Coronary artery (tissue), 2 donors: ENCODE data around the gene OGDHL.

Experiments used
- DNase-seq: peaks from one replicate; pipeline ENCODE4 v3.0.0-alpha.2; 2017; ENCODE audit warnings: low spot score
- H3K27ac ChIP-seq, 2 donors: fragments of 200-600 bp; sonication (generic); one replicate each; pipeline ENCODE4 v1.5.1; 2016 to 2019
- H3K4me3 ChIP-seq: fragments of 200-600 bp; sonication (generic); 2 replicates; pipeline ENCODE4 v1.5.1; 2016; ENCODE audit warnings: mild to moderate bottlenecking, moderate library complexity
- CTCF ChIP-seq: fragments of 200-600 bp; sonication (generic); IDR thresholded peaks from one replicate; pipeline ENCODE4 v1.5.1; 2019; ENCODE audit warnings: antibody characterized with exemption

The OGDHL gene

GRCh38 chr10:49767752-49768151 lies 5.6 kb upstream of the OGDHL start:
- DNase-seq = no peak
- no peak overlapping the region for H3K27ac ChIP-seq
- H3K4me3 ChIP-seq = no peak overlapping the region
- no peak for TF ChIP-seq CTCF

- Histone ChIP-seq H3K4me3 (no peak overlapping the region), H3K27ac (no peak overlapping the region)
- DNase-seq = no peak
- TF ChIP-seq CTCF = no peak
Measured at GRCh38 chr10:49766484-49766883, 4.4 kb upstream of the OGDHL start.

- DNase-seq = no peak
- Histone ChIP-seq H3K27ac (no peak overlapping the region), H3K4me3 (peak overlapping the region; percentile 72)
- TF ChIP-seq CTCF = no peak
Measured at GRCh38 chr10:49762566-49762877, 399 bp upstream of the OGDHL start.

GRCh38 chr10:49761201-49761788 lies 828 bp downstream of the OGDHL start:
- H3K27ac ChIP-seq = no peak overlapping the region
- DNase-seq = no peak

GRCh38 chr10:49760789-49761188 lies 1.3 kb downstream of the OGDHL start:
- no peak overlapping the region for H3K4me3 ChIP-seq
- H3K27ac ChIP-seq = no peak overlapping the region
- TF ChIP-seq CTCF = no peak
- no peak for DNase-seq

More at GRCh38 chr10:49761201-49761788, 828 bp downstream of the OGDHL start:
- peak overlapping the region; percentile 72 for H3K4me3 ChIP-seq
- TF ChIP-seq CTCF = no peak

GRCh38 chr10:49759787-49760551 lies 2.2 kb downstream of the OGDHL start:
- Histone ChIP-seq H3K4me3 (no peak overlapping the region), H3K27ac (no peak overlapping the region)
- TF ChIP-seq CTCF = no peak
- no peak for DNase-seq
